Coronary artery (tissue), 2 donors: ENCODE measurements around the gene BCAM.

Experiments
- DNase-seq: peaks from one replicate; pipeline ENCODE4 v3.0.0-alpha.2; 2017; ENCODE audit warnings: low spot score
- H3K27ac ChIP-seq, 2 donors: fragments of 200-600 bp; sonication (generic); one replicate each; pipeline ENCODE4 v1.5.1; 2016 to 2019
- H3K4me3 ChIP-seq: fragments of 200-600 bp; sonication (generic); 2 replicates; pipeline ENCODE4 v1.5.1; 2016; ENCODE audit warnings: mild to moderate bottlenecking, moderate library complexity
- CTCF ChIP-seq: fragments of 200-600 bp; sonication (generic); IDR thresholded peaks from one replicate; pipeline ENCODE4 v1.5.1; 2019; ENCODE audit warnings: antibody characterized with exemption

The BCAM gene

DNA sequence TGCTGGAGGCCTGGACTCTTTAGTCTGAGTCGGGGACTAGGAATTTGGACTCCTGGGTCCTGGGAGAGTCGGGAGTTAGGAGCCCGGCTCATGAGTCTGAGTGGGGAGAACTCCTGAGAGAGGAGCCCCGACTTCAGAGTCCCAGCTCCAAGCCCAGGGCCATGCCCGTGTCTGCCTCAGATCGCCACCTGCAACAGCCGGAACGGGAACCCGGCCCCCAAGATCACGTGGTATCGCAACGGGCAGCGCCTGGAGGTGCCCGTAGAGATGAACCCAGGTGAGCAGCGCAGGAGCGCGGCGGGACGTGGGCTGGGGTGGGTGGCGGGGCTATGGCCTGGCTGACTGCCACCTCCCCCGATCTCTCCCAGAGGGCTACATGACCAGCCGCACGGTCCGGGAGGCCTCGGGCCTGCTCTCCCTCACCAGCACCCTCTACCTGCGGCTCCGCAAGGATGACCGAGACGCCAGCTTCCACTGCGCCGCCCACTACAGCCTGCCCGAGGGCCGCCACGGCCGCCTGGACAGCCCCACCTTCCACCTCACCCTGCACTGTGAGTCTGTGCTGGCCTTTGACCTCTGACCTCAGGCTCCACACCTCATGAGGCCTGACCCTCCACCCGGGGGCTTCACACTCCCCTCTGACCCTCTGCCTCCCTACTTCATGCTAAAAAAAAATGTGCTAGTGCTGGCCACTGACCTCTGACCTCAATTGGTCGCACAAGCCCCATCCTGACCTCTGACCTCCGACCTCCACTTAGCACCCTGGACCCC is 4.4 kb downstream of the BCAM start:
- Histone ChIP-seq H3K4me3 (no peak overlapping the region), H3K27ac (peak overlapping the region in 1 of 2 donors; percentile 58)
- no peak for TF ChIP-seq CTCF
- DNase-seq, result no peak

- Histone ChIP-seq H3K4me3 (no peak overlapping the region), H3K27ac (peak overlapping the region in 1 of 2 donors; percentile 58)
- TF ChIP-seq CTCF, result no peak
- no peak for DNase-seq
Measured at GRCh38 chr19:44813841-44814470, 5.1 kb downstream of the BCAM start.

DNA sequence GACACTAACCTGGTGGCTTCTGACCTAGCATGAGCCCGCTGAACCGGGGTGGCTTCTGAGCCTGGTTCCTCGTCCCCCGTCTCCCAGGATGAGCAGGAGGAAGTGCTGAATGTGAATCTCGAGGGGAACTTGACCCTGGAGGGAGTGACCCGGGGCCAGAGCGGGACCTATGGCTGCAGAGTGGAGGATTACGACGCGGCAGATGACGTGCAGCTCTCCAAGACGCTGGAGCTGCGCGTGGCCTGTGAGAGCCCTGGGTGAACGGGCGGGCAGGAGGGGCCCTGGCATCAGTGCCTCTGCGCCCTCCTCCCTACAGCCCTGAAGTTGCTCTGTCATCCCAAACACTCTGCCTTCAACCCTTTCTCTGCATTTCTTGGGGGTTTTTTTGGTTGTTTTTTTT is 5.6 kb downstream of the BCAM start:
- Histone ChIP-seq H3K4me3 (no peak overlapping the region), H3K27ac (no peak overlapping the region)
- no peak for DNase-seq
- TF ChIP-seq CTCF, result no peak

DNA sequence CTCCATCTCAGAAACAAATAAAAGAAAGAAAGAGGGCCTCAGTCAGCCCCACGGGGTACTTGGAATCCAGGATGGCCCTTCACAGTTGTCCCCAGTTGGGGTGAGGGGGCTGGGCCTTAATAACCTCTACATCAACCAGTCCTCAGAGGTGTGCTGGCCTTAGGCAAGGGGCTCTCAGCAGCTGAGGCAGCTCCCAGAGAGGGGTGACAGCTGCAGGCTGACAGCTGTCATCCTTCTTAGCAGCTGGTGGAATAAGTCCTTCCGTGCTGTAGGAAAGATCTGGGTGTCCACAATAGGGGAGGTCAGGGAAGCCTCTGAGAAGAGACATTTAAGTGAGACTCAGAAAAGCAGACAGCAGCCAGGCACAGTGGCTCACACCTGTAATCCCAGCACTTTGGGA is 7.4 kb downstream of the BCAM start:
- Histone ChIP-seq H3K4me3 (no peak overlapping the region), H3K27ac (no peak overlapping the region)
- no peak for TF ChIP-seq CTCF
- DNase-seq, result no peak

- no peak for DNase-seq
Measured at GRCh38 chr19:44817725-44818465, 9.0 kb downstream of the BCAM start.

GRCh38 chr19:44818466-44819031 is 9.6 kb downstream of the BCAM start:
- H3K4me3 ChIP-seq, result no peak overlapping the region
- no peak for TF ChIP-seq CTCF
- no peak for DNase-seq
- H3K27ac ChIP-seq, result peak overlapping the region in 1 of 2 donors; percentile 93

More at GRCh38 chr19:44817725-44818465, 9.0 kb downstream of the BCAM start:
- Histone ChIP-seq H3K27ac (no peak overlapping the region), H3K4me3 (no peak overlapping the region)
- TF ChIP-seq CTCF, result no peak
